Measurements from ENCODE around the gene SLC8A1. TPM values are rescaled to one million over a fixed set of nuclear protein-coding genes. Genes with fewer than 3 reads are reported as not detected.

SLC8A1 gene
- total RNA-seq = 0.49 and 0.73 TPM in 2 replicates

- intact Hi-C loops (cut with micrococcal nuclease) = loop anchor here (1.0 to 2.0 kb wide), 2 partner anchors 37 to 538 kb away; no protein-coding TSS in a partner anchor
Observed at GRCh38 chr2:40451918-40452605, at the start of gene SLC8A1. SLC8A1 (minus strand) TSS chr2:40452090.

GRCh38 chr2:40499437-40499836 lies 47.5 kb upstream of the SLC8A1 start:
- intact Hi-C loops (cut with micrococcal nuclease) = no loop called here

GRCh38 chr2:40497251-40497859 lies 45.5 kb upstream of the SLC8A1 start:
- intact Hi-C loops (cut with micrococcal nuclease) = no loop called here

GRCh38 chr2:40489678-40489960 lies 37.7 kb upstream of the SLC8A1 start:
- intact Hi-C loops (cut with micrococcal nuclease) = loop anchor here (2.0 kb wide), 1 partner anchor 39 kb away; no protein-coding TSS in a partner anchor

GRCh38 chr2:40488927-40489677 lies 37.2 kb upstream of the SLC8A1 start:
- intact Hi-C loops (cut with micrococcal nuclease) = loop anchor here (2.0 kb wide), 1 partner anchor 38 kb away; no protein-coding TSS in a partner anchor

- intact Hi-C loops (cut with micrococcal nuclease) = loop anchor here (2.0 kb wide), 1 partner anchor 37 kb away; no protein-coding TSS in a partner anchor
Observed at GRCh38 chr2:40488101-40488601, 36.3 kb upstream of the SLC8A1 start.

- intact Hi-C loops (cut with micrococcal nuclease) = loop anchor here (2.0 kb wide), 1 partner anchor 37 kb away; no protein-coding TSS in a partner anchor
Observed at GRCh38 chr2:40487602-40488001, 35.7 kb upstream of the SLC8A1 start.

GRCh38 chr2:40485854-40486253 lies 34.0 kb upstream of the SLC8A1 start:
- intact Hi-C loops (cut with micrococcal nuclease) = no loop called here

- intact Hi-C loops (cut with micrococcal nuclease) = no loop called here
Observed at GRCh38 chr2:40485318-40485717, 33.4 kb upstream of the SLC8A1 start.

GRCh38 chr2:40483549-40484243 lies 31.8 kb upstream of the SLC8A1 start:
- intact Hi-C loops (cut with micrococcal nuclease) = no loop called here

- intact Hi-C loops (cut with micrococcal nuclease) = no loop called here
Observed at GRCh38 chr2:40480596-40480995, 28.7 kb upstream of the SLC8A1 start.

GRCh38 chr2:40480073-40480472 lies 28.2 kb upstream of the SLC8A1 start:
- intact Hi-C loops (cut with micrococcal nuclease) = no loop called here

- intact Hi-C loops (cut with micrococcal nuclease) = no loop called here
Observed at GRCh38 chr2:40477361-40477760, 25.5 kb upstream of the SLC8A1 start.

GRCh38 chr2:40476436-40476835 lies 24.5 kb upstream of the SLC8A1 start:
- intact Hi-C loops (cut with micrococcal nuclease) = no loop called here

GRCh38 chr2:40474306-40474705 lies 22.4 kb upstream of the SLC8A1 start:
- intact Hi-C loops (cut with micrococcal nuclease) = no loop called here

- intact Hi-C loops (cut with micrococcal nuclease) = no loop called here
Observed at GRCh38 chr2:40471866-40472265, 20.0 kb upstream of the SLC8A1 start.

- intact Hi-C loops (cut with micrococcal nuclease) = no loop called here
Observed at GRCh38 chr2:40470822-40471813, 19.2 kb upstream of the SLC8A1 start.

GRCh38 chr2:40466935-40467572 lies 15.2 kb upstream of the SLC8A1 start:
- intact Hi-C loops (cut with micrococcal nuclease) = no loop called here

GRCh38 chr2:40466332-40466906 lies 14.5 kb upstream of the SLC8A1 start:
- intact Hi-C loops (cut with micrococcal nuclease) = no loop called here

Data from T-helper 1 cell treated with Interleukin-12 subunit alpha and Interleukin-12 subunit beta and Interleukin-4 antibody, amounts not matched to agents 30 ng/mL and 1 ng/mL, for 36 hours (primary cell).